HepG2 (cell line): ENCODE results near the gene ATOH7. TPM values are rescaled to one million over a fixed set of nuclear protein-coding genes. Genes with fewer than 3 reads are reported as not detected.

Experiments used
- BORCS8-MEF2B ChIP-seq: sonication (generic); formaldehyde crosslinking; IDR thresholded peaks from 2 replicates; pipeline ENCODE4 v1.8.0; 2022; ENCODE audit warnings: mild to moderate bottlenecking, missing genetic modification reagents
- DR1 ChIP-seq: sonication (generic); formaldehyde crosslinking; IDR thresholded peaks from 2 replicates; pipeline ENCODE4 v1.8.0; 2021; ENCODE audit warnings: mild to moderate bottlenecking, missing genetic modification reagents, inconsistent platforms
- HOXA5 ChIP-seq: sonication (generic); formaldehyde crosslinking; IDR thresholded peaks from 2 replicates; pipeline ENCODE4 v1.4.0; 2020; ENCODE audit warnings: missing genetic modification reagents
- JUNB ChIP-seq: sonication (generic); formaldehyde crosslinking; IDR thresholded peaks from 2 replicates; pipeline ENCODE4 v1.8.0; 2022; ENCODE audit warnings: missing genetic modification reagents, mild to moderate bottlenecking, borderline replicate concordance
- JUND ChIP-seq: sonication (generic); formaldehyde crosslinking; IDR thresholded peaks from 2 replicates; pipeline ENCODE4 v1.8.0; 2022; ENCODE audit warnings: mild to moderate bottlenecking, missing genetic modification reagents
- KDM5B ChIP-seq: sonication (generic); formaldehyde crosslinking; IDR thresholded peaks from 2 replicates; pipeline ENCODE4 v1.4.0; 2020; ENCODE audit warnings: missing genetic modification reagents, mild to moderate bottlenecking, borderline replicate concordance
- MATR3 ChIP-seq: sonication (generic); formaldehyde crosslinking; IDR thresholded peaks from 2 replicates; pipeline ENCODE4 v1.4.0; 2020; ENCODE audit warnings: missing genetic modification reagents
- MTF2 ChIP-seq: sonication (generic); formaldehyde crosslinking; IDR thresholded peaks from 2 replicates; pipeline ENCODE4 v1.5.0; 2020; ENCODE audit warnings: missing genetic modification reagents, borderline replicate concordance
- MYC ChIP-seq: sonication (generic); formaldehyde crosslinking; IDR thresholded peaks from 2 replicates; pipeline ENCODE4 v1.9.0; 2021; ENCODE audit warnings: missing genetic modification reagents, borderline replicate concordance
- NFKB2 ChIP-seq: sonication (generic); formaldehyde crosslinking; IDR thresholded peaks from 2 replicates; pipeline ENCODE4 v1.4.0; 2020; ENCODE audit warnings: missing genetic modification reagents, borderline replicate concordance
- SP2 ChIP-seq: sonication (generic); formaldehyde crosslinking; IDR thresholded peaks from 2 replicates; pipeline ENCODE4 v1.5.1; 2020; ENCODE audit warnings: mild to moderate bottlenecking, missing genetic modification reagents
- SP5 ChIP-seq: IDR thresholded peaks from 2 replicates; pipeline ENCODE4 v1.6.1; 2016; ENCODE audit warnings: low read depth, borderline replicate concordance
- SUZ12 ChIP-seq: fragments of 150-350 bp; IDR thresholded peaks from 2 replicates; pipeline ENCODE4 v1.6.1; 2014; ENCODE audit warnings: low read depth, low read length
- TGIF2 ChIP-seq: IDR thresholded peaks from 2 replicates; pipeline ENCODE4 v1.6.1; 2016; ENCODE audit warnings: control low read depth, missing compliant biosample characterization
- ZFP82 ChIP-seq: sonication (generic); formaldehyde crosslinking; IDR thresholded peaks from 2 replicates; pipeline ENCODE4 v1.5.1; 2020; ENCODE audit warnings: mild to moderate bottlenecking, missing genetic modification reagents, borderline replicate concordance
- ZNF225 ChIP-seq: sonication (generic); formaldehyde crosslinking; IDR thresholded peaks from 2 replicates; pipeline ENCODE4 v1.4.0; 2020; ENCODE audit warnings: mild to moderate bottlenecking, missing genetic modification reagents
- ZNF256 ChIP-seq: sonication (generic); formaldehyde crosslinking; conservative IDR thresholded peaks from 2 replicates; pipeline ENCODE4 v1.4.0; 2020; ENCODE audit warnings: missing genetic modification reagents
- ZNF44 ChIP-seq: sonication (generic); formaldehyde crosslinking; IDR thresholded peaks from 2 replicates; pipeline ENCODE4 v1.5.1; 2020; ENCODE audit warnings: mild to moderate bottlenecking, missing genetic modification reagents
- ZNF607 ChIP-seq: sonication (generic); formaldehyde crosslinking; IDR thresholded peaks from 2 replicates; pipeline ENCODE4 v1.5.1; 2020; ENCODE audit warnings: missing genetic modification reagents, mild to moderate bottlenecking, borderline replicate concordance
- ZNF615 ChIP-seq: sonication (generic); formaldehyde crosslinking; IDR thresholded peaks from 2 replicates; pipeline ENCODE4 v1.5.0; 2020; ENCODE audit warnings: mild to moderate bottlenecking, missing genetic modification reagents, borderline replicate concordance
- polyA plus RNA-seq, 8 experiments: library from polyadenylated mRNA; depleted of rRNA in 3 of 8; stranded (reverse) in 7 of 8; unstranded in 1 of 8; fragments of >200 nt; fragmentation: Illumina TruSeq in 4 of 8; extraction: Trizol in 4 of 8; gene quantifications; 2 replicates each; pipeline versions ENCODE4 v1.2.1 to v1.2.3, GENCODE V29; 2011 to 2016; ENCODE audit warnings: low read depth in 4 of 8, missing spikeins in 1 of 8, mixed read lengths in 1 of 8; ENCODE audit not compliant: insufficient read depth in 1 of 8
- total RNA-seq, 5 experiments: library from RNA; depleted of rRNA; stranded (reverse); fragments of >200 nt; fragmentation: Illumina TruSeq; extraction: Trizol; gene quantifications; 2 replicates each; pipeline ENCODE4 v1.2.3, GENCODE V29; 2016; ENCODE audit warnings: low read depth in 1 of 5
- TF ChIP-seq, protein P1 (sequence below): sonication (generic); formaldehyde crosslinking; IDR thresholded peaks from 2 replicates; pipeline ENCODE4 v1.8.0; 2022; ENCODE audit warnings: missing genetic modification reagents, low read depth, mild to moderate bottlenecking, borderline replicate concordance
- TF ChIP-seq, protein P2 (sequence below): sonication (generic); formaldehyde crosslinking; conservative IDR thresholded peaks from 2 replicates; pipeline ENCODE4 v1.4.0; 2020; ENCODE audit warnings: missing genetic modification reagents
- TF ChIP-seq, protein P3 (sequence below): sonication (generic); formaldehyde crosslinking; IDR thresholded peaks from 2 replicates; pipeline ENCODE4 v1.8.0; 2022; ENCODE audit warnings: mild to moderate bottlenecking, missing genetic modification reagents; ENCODE audit not compliant: insufficient replicate concordance
- TF ChIP-seq, protein P4 (sequence below): sonication (generic); formaldehyde crosslinking; IDR thresholded peaks from 2 replicates; pipeline ENCODE4 v1.9.0; 2022; ENCODE audit warnings: missing genetic modification reagents, mild to moderate bottlenecking, borderline replicate concordance

Gene ATOH7
- total and polyA plus RNA-seq, 2 of the 13 experiments (the other 11 are each of a cell fraction or from before 2014, with no cell fraction given): 0.07 to 0.11 TPM

DNA sequence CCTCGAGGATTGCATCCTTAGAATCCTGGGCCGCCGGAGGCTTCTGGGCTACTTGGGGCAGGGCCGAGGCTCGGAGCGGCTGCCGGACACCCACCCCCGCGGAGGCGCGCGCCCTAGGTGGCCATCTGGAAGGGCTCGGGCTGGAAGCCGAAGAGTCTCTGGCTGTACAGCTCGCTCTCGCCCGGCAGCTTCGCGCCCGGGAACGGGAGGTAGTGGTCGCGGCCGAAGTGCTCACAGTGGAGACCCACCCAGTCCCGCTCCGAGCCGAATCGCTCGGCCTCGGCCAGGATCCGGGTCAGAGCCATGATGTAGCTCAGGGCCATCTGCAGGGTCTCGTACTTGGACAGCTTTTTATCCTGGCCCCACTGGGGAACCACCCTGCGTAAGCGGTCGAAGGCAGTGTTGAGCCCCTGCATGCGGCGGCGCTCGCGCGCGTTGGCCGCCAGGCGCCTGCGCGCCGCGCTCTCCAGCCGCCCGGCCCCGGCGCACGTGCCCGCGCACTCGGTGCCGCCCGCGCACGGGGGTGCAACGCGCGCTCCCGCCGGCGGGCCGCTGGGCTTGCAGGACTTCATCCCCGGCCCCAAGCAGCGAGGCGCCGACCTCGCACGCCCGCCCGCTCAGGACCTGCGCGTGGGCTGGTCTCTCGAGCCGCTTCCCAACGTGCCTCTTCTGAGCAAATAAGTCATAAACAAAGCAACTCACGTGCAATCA is 652 bp downstream of the ATOH7 start (continued):
- TF ChIP-seq, protein P1, sequence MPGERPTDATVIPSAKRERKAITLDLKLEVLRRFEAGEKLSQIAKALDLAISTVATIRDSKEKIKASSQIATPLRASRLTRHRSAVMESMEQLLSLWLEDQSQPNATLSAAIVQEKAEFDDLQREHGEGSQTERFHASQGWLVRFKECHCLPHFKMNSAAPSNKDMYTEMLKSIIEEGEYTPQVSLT (CRISPR knock-in tag): no peak
- TF ChIP-seq ZNF44 (peak; percentile 73; the same call in 1 of the 2 replicates), JUNB (CRISPR knock-in tag) (no peak), JUND (peak; percentile 49; the same call in 1 of the 2 replicates), HOXA5 (CRISPR knock-in tag) (peak; percentile 57; the same call in 1 of the 2 replicates), SP2 (no peak), TGIF2 (peak; percentile 31; the same call in 1 of the 2 replicates), SP5 (CRISPR knock-in tag) (no peak), NFKB2 (CRISPR knock-in tag) (peak; percentile 81), ZFP82 (CRISPR knock-in tag) (0 out of 2 replicates have a peak, but pooled peaks have one; percentile 47), SUZ12 (no peak), BORCS8-MEF2B (CRISPR knock-in tag) (peak; percentile 48; the same call in 1 of the 2 replicates), ZNF256 (CRISPR knock-in tag) (peak; percentile 88), MYC (CRISPR knock-in tag) (peak; percentile 47), ZNF615 (CRISPR knock-in tag) (0 out of 2 replicates have a peak, but pooled peaks have one; percentile 28), ZNF225 (CRISPR knock-in tag) (peak; percentile 71; the same call in 1 of the 2 replicates), KDM5B (CRISPR knock-in tag) (peak; percentile 84), MTF2 (CRISPR knock-in tag) (0 out of 2 replicates have a peak, but pooled peaks have one; percentile 34), ZNF607 (CRISPR knock-in tag) (peak; percentile 88), MATR3 (CRISPR knock-in tag) (no peak), DR1 (CRISPR knock-in tag) (no peak; the same call in 1 of the 2 replicates)
- TF ChIP-seq, protein P2, sequence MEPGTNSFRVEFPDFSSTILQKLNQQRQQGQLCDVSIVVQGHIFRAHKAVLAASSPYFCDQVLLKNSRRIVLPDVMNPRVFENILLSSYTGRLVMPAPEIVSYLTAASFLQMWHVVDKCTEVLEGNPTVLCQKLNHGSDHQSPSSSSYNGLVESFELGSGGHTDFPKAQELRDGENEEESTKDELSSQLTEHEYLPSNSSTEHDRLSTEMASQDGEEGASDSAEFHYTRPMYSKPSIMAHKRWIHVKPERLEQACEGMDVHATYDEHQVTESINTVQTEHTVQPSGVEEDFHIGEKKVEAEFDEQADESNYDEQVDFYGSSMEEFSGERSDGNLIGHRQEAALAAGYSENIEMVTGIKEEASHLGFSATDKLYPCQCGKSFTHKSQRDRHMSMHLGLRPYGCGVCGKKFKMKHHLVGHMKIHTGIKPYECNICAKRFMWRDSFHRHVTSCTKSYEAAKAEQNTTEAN (CRISPR knock-in tag): peak; percentile 88
- TF ChIP-seq, protein P3, sequence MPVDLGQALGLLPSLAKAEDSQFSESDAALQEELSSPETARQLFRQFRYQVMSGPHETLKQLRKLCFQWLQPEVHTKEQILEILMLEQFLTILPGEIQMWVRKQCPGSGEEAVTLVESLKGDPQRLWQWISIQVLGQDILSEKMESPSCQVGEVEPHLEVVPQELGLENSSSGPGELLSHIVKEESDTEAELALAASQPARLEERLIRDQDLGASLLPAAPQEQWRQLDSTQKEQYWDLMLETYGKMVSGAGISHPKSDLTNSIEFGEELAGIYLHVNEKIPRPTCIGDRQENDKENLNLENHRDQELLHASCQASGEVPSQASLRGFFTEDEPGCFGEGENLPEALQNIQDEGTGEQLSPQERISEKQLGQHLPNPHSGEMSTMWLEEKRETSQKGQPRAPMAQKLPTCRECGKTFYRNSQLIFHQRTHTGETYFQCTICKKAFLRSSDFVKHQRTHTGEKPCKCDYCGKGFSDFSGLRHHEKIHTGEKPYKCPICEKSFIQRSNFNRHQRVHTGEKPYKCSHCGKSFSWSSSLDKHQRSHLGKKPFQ (CRISPR knock-in tag): peak; percentile 64
- TF ChIP-seq, protein P4, sequence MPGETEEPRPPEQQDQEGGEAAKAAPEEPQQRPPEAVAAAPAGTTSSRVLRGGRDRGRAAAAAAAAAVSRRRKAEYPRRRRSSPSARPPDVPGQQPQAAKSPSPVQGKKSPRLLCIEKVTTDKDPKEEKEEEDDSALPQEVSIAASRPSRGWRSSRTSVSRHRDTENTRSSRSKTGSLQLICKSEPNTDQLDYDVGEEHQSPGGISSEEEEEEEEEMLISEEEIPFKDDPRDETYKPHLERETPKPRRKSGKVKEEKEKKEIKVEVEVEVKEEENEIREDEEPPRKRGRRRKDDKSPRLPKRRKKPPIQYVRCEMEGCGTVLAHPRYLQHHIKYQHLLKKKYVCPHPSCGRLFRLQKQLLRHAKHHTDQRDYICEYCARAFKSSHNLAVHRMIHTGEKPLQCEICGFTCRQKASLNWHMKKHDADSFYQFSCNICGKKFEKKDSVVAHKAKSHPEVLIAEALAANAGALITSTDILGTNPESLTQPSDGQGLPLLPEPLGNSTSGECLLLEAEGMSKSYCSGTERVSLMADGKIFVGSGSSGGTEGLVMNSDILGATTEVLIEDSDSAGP (CRISPR knock-in tag): peak; percentile 62
